Neural progenitor cell (in vitro differentiated cells): ENCODE results near the gene GUCY2D. TPM values are rescaled to one million over a fixed set of nuclear protein-coding genes. Genes with fewer than 3 reads are reported as not detected.

Source experiments
- DNase-seq: peaks from one replicate; pipeline ENCODE4 v3.0.0-alpha.2; 2016; ENCODE audit warnings: low spot score
- H2AFZ ChIP-seq: fragments of 200-600 bp; sonication (generic); replicated peaks from 2 replicates; pipeline ENCODE4 v1.6.1; 2016; ENCODE audit warnings: antibody characterized with exemption
- H3F3A ChIP-seq: fragments of 200-600 bp; sonication (generic); 2 replicates; pipeline ENCODE4 v1.6.1; 2016; ENCODE audit warnings: antibody characterized with exemption, low read depth
- H3K27ac ChIP-seq: fragments of 200-600 bp; sonication (generic); 2 replicates; pipeline ENCODE4 v1.5.1; 2016; ENCODE audit warnings: mild to moderate bottlenecking
- H3K27me3 ChIP-seq: fragments of 200-600 bp; sonication (generic); 2 replicates; pipeline ENCODE4 v1.6.1; 2016; ENCODE audit warnings: mild to moderate bottlenecking, moderate library complexity
- H3K36me3 ChIP-seq: fragments of 200-600 bp; sonication (generic); 2 replicates; pipeline ENCODE4 v1.5.1; 2016
- H3K4me1 ChIP-seq: fragments of 200-600 bp; sonication (generic); 2 replicates; pipeline ENCODE4 v1.6.1; 2016; ENCODE audit warnings: mixed run types
- H3K4me2 ChIP-seq: fragments of 200-600 bp; sonication (generic); 2 replicates; pipeline ENCODE4 v1.6.1; 2016
- H3K4me3 ChIP-seq: fragments of 200-600 bp; sonication (generic); 2 replicates; pipeline ENCODE4 v1.5.1; 2016
- H3K79me2 ChIP-seq: fragments of 200-600 bp; sonication (generic); 2 replicates; pipeline ENCODE4 v1.6.1; 2016; ENCODE audit warnings: low read depth
- H3K9ac ChIP-seq: fragments of 200-600 bp; sonication (generic); 2 replicates; pipeline ENCODE4 v1.6.1; 2016
- H3K9me3 ChIP-seq: fragments of 200-600 bp; sonication (generic); 2 replicates; pipeline ENCODE4 v1.5.1; 2016; ENCODE audit warnings: low read depth
- H4K20me1 ChIP-seq: fragments of 200-600 bp; sonication (generic); 2 replicates; pipeline ENCODE4 v1.6.1; 2016; ENCODE audit warnings: low read depth
- H3K27ac Mint-ChIP-seq: 3 replicates; pipeline ENCODE4 v1.8.0; 2021; ENCODE audit warnings: mixed read lengths
- H3K27me3 Mint-ChIP-seq: 2 replicates; pipeline ENCODE4 v1.8.0; 2022; ENCODE audit warnings: low read depth, mild to moderate bottlenecking, inconsistent platforms, moderate library complexity, mixed read lengths; ENCODE audit not compliant: insufficient read depth
- H3K36me3 Mint-ChIP-seq: 3 replicates; pipeline ENCODE4 v1.8.0; 2021; ENCODE audit warnings: mixed read lengths
- H3K4me1 Mint-ChIP-seq: 3 replicates; pipeline ENCODE4 v1.8.0; 2021; ENCODE audit warnings: mixed read lengths
- H3K4me3 Mint-ChIP-seq: 3 replicates; pipeline ENCODE4 v1.8.0; 2021; ENCODE audit warnings: mild to moderate bottlenecking, moderate library complexity, mixed read lengths
- H3K9me3 Mint-ChIP-seq: 3 replicates; pipeline ENCODE4 v1.8.0; 2020; ENCODE audit warnings: mixed read lengths
- EZH2 ChIP-seq: fragments of 200-600 bp; sonication (generic); IDR thresholded peaks from 2 replicates; pipeline ENCODE4 v1.6.1; 2017; ENCODE audit warnings: antibody characterized with exemption, mild to moderate bottlenecking, moderate library complexity
- EZH2phosphoT487 ChIP-seq: fragments of 200-600 bp; sonication (generic); IDR thresholded peaks from 2 replicates; pipeline ENCODE4 v1.6.1; 2017; ENCODE audit warnings: antibody characterized with exemption
- total RNA-seq: library from RNA; depleted of rRNA; stranded (reverse); fragments of >200 nt; gene quantifications from 2 replicates; pipeline ENCODE4 v1.2.3, GENCODE V29; 2015; ENCODE audit warnings: low replicate concordance
- TF ChIP-seq, protein P1 (sequence below): fragments of 200-600 bp; sonication (generic); IDR thresholded peaks from 2 replicates; pipeline ENCODE4 v1.5.1; 2017; ENCODE audit warnings: antibody characterized with exemption, mild to moderate bottlenecking

GUCY2D gene
- total RNA-seq, 1 donor from 2014 or later, result not detected

DNA sequence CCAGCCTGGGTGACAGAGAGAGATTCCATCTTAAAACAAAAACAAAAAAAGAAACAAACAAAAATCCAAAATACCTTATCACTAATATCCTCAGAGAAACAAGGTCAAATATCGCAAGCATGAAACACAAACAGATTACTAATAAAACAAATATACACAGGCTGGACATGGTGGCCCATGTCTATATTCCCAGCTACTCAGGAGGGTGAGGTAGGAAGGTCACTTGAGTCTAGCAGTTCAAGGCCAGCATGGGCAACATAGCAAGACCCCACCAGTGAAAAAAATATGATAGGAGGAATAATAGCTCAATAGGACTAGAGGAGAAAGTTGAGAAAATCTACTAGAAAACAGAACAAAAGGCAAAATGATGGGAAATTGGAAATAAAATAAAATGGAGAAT lies 29.5 kb downstream of the GUCY2D start:
- Histone ChIP-seq H3K4me2 (no peak overlapping the region), H3K27ac (no peak overlapping the region), H3K27me3 (no peaks in the 10 kb centered on the region), H3K9me3 (no peaks in the 10 kb centered on the region), H3K79me2 (no peaks in the 10 kb centered on the region), H3K36me3 (no peaks in the 10 kb centered on the region), H2AFZ (no peak overlapping the region), H3K4me3 (no peak overlapping the region), H4K20me1 (no peaks in the 10 kb centered on the region), H3K9ac (no peak overlapping the region), H3K4me1 (no peaks in the 10 kb centered on the region), H3F3A (no peaks in the 10 kb centered on the region)
- no peak overlapping the region for H3K4me3 Mint-ChIP-seq
- no peak for DNase-seq
- H3K9me3 Mint-ChIP-seq, result no peaks in the 10 kb centered on the region
- no peaks in the 10 kb centered on the region for H3K36me3 Mint-ChIP-seq
- no peaks in the 10 kb centered on the region for H3K4me1 Mint-ChIP-seq
- H3K27me3 Mint-ChIP-seq, result peaks cover 25% of the 10 kb centered on the region
- H3K27ac Mint-ChIP-seq, result no peak overlapping the region
- TF ChIP-seq EZH2, result no peak
- TF ChIP-seq EZH2phosphoT487, result no peak

DNA sequence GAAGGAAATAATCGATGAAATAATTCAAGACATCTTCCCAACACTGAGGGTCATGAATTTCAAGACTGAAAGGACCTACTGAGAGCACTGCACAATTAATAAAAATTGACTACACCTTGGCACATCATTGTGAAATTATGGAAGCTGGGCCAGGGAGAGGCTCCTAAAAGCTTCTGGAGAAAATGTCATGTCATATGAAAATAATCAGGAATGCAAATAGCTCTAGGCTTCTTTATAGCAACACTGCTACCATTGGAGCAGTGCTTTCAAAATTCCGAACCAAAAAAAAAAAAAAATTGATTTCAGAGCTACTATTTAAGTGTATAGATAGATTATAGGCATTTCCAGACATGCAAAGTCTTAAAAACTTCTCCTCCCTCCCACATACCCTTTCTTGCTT lies 30.0 kb downstream of the GUCY2D start:
- no peaks in the 10 kb centered on the region for H3K36me3 ChIP-seq
- no peak overlapping the region for H3K4me3 Mint-ChIP-seq
- TF ChIP-seq, protein P1, sequence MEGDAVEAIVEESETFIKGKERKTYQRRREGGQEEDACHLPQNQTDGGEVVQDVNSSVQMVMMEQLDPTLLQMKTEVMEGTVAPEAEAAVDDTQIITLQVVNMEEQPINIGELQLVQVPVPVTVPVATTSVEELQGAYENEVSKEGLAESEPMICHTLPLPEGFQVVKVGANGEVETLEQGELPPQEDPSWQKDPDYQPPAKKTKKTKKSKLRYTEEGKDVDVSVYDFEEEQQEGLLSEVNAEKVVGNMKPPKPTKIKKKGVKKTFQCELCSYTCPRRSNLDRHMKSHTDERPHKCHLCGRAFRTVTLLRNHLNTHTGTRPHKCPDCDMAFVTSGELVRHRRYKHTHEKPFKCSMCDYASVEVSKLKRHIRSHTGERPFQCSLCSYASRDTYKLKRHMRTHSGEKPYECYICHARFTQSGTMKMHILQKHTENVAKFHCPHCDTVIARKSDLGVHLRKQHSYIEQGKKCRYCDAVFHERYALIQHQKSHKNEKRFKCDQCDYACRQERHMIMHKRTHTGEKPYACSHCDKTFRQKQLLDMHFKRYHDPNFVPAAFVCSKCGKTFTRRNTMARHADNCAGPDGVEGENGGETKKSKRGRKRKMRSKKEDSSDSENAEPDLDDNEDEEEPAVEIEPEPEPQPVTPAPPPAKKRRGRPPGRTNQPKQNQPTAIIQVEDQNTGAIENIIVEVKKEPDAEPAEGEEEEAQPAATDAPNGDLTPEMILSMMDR, result no peak
- TF ChIP-seq EZH2, result no peak
- no peak for TF ChIP-seq EZH2phosphoT487
- no peak overlapping the region for H2AFZ ChIP-seq
- H3K27me3 Mint-ChIP-seq, result peaks cover 27% of the 10 kb centered on the region
- H3K27me3 ChIP-seq, result no peaks in the 10 kb centered on the region
- H3K27ac ChIP-seq, result no peak overlapping the region
- H3K4me3 ChIP-seq, result no peak overlapping the region
- H3K27ac Mint-ChIP-seq, result no peak overlapping the region
- DNase-seq, result no peak
- no peaks in the 10 kb centered on the region for H4K20me1 ChIP-seq
- peaks cover 2% of the 10 kb centered on the region for H3K9me3 Mint-ChIP-seq
- no peaks in the 10 kb centered on the region for H3K36me3 Mint-ChIP-seq
- H3K9ac ChIP-seq, result no peak overlapping the region
- no peaks in the 10 kb centered on the region for H3F3A ChIP-seq
- H3K79me2 ChIP-seq, result no peaks in the 10 kb centered on the region
- no peaks in the 10 kb centered on the region for H3K9me3 ChIP-seq
- H3K4me1 Mint-ChIP-seq, result no peaks in the 10 kb centered on the region
- H3K4me1 ChIP-seq, result no peaks in the 10 kb centered on the region
- H3K4me2 ChIP-seq, result no peak overlapping the region

DNA sequence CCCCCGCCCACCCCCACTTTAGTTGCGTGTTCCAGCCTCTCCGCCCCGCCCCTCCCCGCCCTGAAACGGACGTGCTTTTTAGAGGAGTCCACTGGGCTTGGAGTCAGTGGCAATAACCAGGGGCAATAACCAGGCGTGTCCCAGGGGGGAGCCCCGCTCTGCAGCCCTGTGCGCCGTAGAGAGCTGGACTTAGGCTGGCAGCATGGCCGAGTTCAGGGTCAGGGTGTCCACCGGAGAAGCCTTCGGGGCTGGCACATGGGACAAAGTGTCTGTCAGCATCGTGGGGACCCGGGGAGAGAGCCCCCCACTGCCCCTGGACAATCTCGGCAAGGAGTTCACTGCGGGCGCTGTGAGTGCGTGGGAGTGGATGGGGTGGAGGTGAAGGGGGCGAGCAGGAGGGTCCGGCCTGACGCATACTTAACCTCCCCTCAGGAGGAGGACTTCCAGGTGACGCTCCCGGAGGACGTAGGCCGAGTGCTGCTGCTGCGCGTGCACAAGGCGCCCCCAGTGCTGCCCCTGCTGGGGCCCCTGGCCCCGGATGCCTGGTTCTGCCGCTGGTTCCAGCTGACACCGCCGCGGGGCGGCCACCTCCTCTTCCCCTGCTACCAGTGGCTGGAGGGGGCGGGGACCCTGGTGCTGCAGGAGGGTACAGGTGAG lies 36.7 kb downstream of the GUCY2D start, which contains the start of gene ALOX15B:
ALOX15B (plus strand) TSS at position 106 of the 657 bp plus-strand sequence; CDS start at position 203, 97 bp downstream.
- H3K27ac ChIP-seq, result no peak within 1 kb of the TSS
- H3K4me1 ChIP-seq, result no peaks in the 10 kb centered on the region
- no peak for DNase-seq
- H3K4me3 Mint-ChIP-seq, result peak within 1 kb of the TSS; percentile 7
- H3K9me3 Mint-ChIP-seq, result peaks cover 3% of the 10 kb centered on the region
- no peaks in the 10 kb centered on the region for H3K4me1 Mint-ChIP-seq
- TF ChIP-seq EZH2 (no peak), EZH2phosphoT487 (no peak)
- TF ChIP-seq, protein P1, result no peak
- H3K9me3 ChIP-seq, result no peaks in the 10 kb centered on the region
- no peak within 1 kb of the TSS for H3K27ac Mint-ChIP-seq
- no peak within 1 kb of the TSS for H2AFZ ChIP-seq
- H3K36me3 ChIP-seq, result no peaks in the 10 kb centered on the region
- H3F3A ChIP-seq, result no peaks in the 10 kb centered on the region
- H4K20me1 ChIP-seq, result no peaks in the 10 kb centered on the region
- no peak within 1 kb of the TSS for H3K9ac ChIP-seq
- H3K27me3 Mint-ChIP-seq, result peaks cover 31% of the 10 kb centered on the region
- H3K4me3 ChIP-seq, result no peak within 1 kb of the TSS
- no peaks in the 10 kb centered on the region for H3K79me2 ChIP-seq
- H3K36me3 Mint-ChIP-seq, result no peaks in the 10 kb centered on the region
- peaks cover 10% of the 10 kb centered on the region for H3K27me3 ChIP-seq
- no peak within 1 kb of the TSS for H3K4me2 ChIP-seq

DNA sequence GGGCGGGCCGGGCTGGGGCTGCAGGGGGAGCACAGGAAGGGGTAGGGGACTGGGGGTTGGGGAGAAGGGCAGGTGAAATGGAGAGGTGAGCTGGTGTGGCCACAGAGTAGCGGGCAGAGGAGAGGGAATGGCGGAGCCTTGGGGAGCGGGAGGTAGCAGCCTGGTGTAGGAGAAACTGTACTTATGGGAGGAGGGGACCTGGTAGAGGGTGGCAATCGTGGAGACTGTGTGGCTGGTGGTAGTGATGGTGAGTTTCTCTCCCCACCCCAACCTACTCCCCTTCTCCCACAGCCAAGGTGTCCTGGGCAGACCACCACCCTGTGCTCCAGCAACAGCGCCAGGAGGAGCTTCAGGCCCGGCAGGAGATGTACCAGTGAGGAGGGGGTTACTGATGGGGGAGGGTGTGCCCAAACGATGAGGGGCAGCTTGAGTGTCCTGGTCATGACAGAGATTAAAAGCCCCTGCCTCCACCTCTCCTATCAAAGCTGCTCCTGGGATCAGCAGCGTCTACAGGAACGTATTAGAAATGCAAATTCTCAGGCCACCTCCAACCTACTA lies 37.3 kb downstream of the GUCY2D start:
- no peak overlapping the region for H3K4me3 ChIP-seq
- TF ChIP-seq EZH2phosphoT487, result no peak
- TF ChIP-seq, protein P1, result no peak
- no peak for TF ChIP-seq EZH2
- Mint-ChIP-seq H3K27me3 (peaks cover 27% of the 10 kb centered on the region), H3K36me3 (no peaks in the 10 kb centered on the region), H3K4me1 (no peaks in the 10 kb centered on the region), H3K27ac (no peak overlapping the region), H3K4me3 (no peak overlapping the region), H3K9me3 (peaks cover 3% of the 10 kb centered on the region)
- no peaks in the 10 kb centered on the region for H3K4me1 ChIP-seq
- no peaks in the 10 kb centered on the region for H3K36me3 ChIP-seq
- no peak for DNase-seq
- H3K27me3 ChIP-seq, result peaks cover 10% of the 10 kb centered on the region
- no peaks in the 10 kb centered on the region for H3K79me2 ChIP-seq
- H3K9me3 ChIP-seq, result no peaks in the 10 kb centered on the region
- no peak overlapping the region for H3K27ac ChIP-seq
- no peak overlapping the region for H3K9ac ChIP-seq
- no peak overlapping the region for H3K4me2 ChIP-seq
- H2AFZ ChIP-seq, result no peak overlapping the region
- no peaks in the 10 kb centered on the region for H4K20me1 ChIP-seq
- no peaks in the 10 kb centered on the region for H3F3A ChIP-seq
